Neuron (in vitro differentiated cells): ENCODE results near the gene TMEFF1.

ENCODE experiments used
- H2AFZ ChIP-seq: one replicate; pipeline ENCODE4 v1.6.1; 2013; ENCODE audit warnings: low read depth, mild to moderate bottlenecking, inconsistent platforms, low read length, moderate library complexity
- H3K27me3 ChIP-seq: one replicate; pipeline ENCODE4 v1.6.1; 2013; ENCODE audit warnings: low read length; ENCODE audit not compliant: insufficient read depth
- H3K36me3 ChIP-seq: one replicate; pipeline ENCODE4 v1.6.1; 2013; ENCODE audit warnings: low read length; ENCODE audit not compliant: insufficient read depth
- H3K4me1 ChIP-seq: one replicate; pipeline ENCODE4 v1.6.1; 2013; ENCODE audit warnings: low read length; ENCODE audit not compliant: insufficient read depth
- H3K4me3 ChIP-seq: 2 replicates; pipeline ENCODE4 v1.5.1; 2013; ENCODE audit warnings: mild to moderate bottlenecking, low read length, moderate library complexity
- H3K9me3 ChIP-seq: one replicate; pipeline ENCODE4 v1.6.1; 2013; ENCODE audit warnings: low read length

The TMEFF1 gene

DNA sequence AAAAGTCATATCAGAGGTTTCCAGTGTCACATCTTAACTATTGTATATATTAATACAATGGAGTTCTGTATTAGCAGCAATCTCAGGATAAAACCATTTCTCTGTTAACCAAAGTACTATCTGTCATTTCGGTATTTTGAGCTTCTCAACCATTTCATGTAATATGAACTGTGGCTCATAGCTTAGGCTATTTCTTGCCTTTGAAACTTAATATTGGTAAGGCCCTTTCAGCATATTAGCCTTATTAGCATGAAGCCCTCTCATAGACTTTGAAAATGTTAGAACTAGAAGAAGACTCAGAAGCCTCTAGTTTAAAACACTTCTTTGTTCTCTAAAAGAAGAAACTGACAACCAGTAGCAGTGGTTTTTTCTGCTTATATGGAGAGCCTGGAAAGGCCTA, 105.7 kb downstream of the TMEFF1 start:
- Histone ChIP-seq H3K4me1 (no peaks in the 10 kb centered on the region), H3K4me3 (no peak overlapping the region), H3K9me3 (no peaks in the 10 kb centered on the region), H3K27me3 (no peaks in the 10 kb centered on the region), H3K36me3 (peaks cover 68% of the 10 kb centered on the region), H2AFZ (no peak overlapping the region)

DNA sequence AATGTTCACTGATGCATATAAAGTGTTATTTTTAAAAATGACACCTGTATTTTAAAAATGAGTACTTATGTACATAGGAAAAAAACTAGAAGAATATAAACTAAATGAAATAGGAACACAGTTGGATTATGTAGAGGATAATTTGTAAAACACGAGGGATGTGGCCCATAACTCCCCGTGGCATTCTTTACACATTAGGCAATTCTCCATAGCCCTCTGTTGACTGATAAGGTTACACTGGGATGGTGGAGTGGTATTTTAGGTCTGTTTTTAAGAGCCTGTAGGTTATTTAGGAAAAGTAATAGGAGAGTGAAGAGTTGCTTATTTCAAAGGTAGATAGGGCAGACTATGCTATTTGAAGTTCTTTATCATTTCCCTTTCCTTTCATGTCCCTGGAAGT, 106.7 kb downstream of the TMEFF1 start:
- Histone ChIP-seq H3K36me3 (peaks cover 65% of the 10 kb centered on the region), H2AFZ (no peak overlapping the region), H3K9me3 (no peaks in the 10 kb centered on the region), H3K4me3 (no peak overlapping the region), H3K27me3 (no peaks in the 10 kb centered on the region), H3K4me1 (no peaks in the 10 kb centered on the region)

DNA sequence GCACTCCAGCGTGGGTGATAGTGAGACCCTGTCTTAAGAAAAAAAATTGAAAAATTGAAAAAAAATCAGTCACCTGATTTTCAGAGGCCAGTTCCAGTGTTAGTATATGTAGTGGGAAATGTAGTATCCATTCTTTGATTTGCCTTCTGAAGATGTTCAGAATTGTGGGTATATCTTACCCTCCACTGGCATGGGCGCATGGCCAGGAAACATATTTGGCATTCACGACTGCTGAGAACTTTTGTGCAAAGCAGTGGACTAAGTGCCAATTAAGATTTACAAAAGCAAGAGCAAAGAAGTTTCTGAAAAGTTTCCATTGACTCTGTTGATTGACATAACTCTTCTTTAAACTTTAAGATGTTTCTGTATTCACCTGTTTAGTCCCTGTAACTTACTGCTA, 107.3 kb downstream of the TMEFF1 start:
- H3K36me3 ChIP-seq: peaks cover 65% of the 10 kb centered on the region
- no peaks in the 10 kb centered on the region for H3K9me3 ChIP-seq
- H3K4me3 ChIP-seq: no peak overlapping the region
- H3K27me3 ChIP-seq: no peaks in the 10 kb centered on the region
- H2AFZ ChIP-seq: no peak overlapping the region
- H3K4me1 ChIP-seq: no peaks in the 10 kb centered on the region

DNA sequence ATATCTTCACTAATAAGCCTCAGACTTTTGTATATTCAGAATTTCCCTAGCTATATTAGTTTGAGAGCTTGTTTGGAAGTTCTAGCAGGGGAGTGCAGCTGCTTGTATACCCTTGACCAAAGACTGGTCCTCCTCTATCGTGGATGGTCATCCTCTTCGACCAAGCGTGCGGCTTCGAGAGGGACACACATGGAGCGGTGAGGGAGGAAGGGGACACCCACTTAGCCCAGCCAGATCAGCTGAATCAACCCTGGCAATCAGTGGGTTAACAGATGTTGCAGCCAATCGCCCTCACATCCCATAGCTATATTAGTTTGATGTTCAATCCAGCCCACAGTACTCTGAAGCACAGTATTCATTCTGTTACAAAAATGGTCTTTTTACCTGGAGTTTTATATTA, 108.1 kb downstream of the TMEFF1 start:
- Histone ChIP-seq H3K36me3 (peaks cover 65% of the 10 kb centered on the region), H3K27me3 (no peaks in the 10 kb centered on the region), H3K4me1 (no peaks in the 10 kb centered on the region), H3K4me3 (no peak overlapping the region), H2AFZ (no peak overlapping the region), H3K9me3 (no peaks in the 10 kb centered on the region)

DNA sequence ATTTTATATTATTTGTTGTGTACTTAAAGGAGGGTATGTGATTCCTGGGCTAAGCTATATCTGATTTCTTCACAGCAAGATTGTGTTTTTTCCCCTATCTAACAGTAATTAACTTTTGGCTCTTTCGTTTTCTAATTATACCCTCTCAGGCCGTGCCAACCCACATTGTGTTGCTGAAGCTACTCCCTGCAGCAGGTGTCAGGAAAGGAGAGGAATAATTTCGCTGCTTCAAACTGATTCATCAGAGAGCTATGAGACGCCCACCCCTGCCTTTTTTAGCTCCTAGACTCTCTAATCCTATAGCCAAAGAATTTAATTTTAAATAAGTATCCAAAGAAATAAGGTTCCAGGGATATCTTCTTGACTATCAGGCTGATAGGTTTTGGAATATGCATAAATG, 108.7 kb downstream of the TMEFF1 start:
- Histone ChIP-seq H3K27me3 (no peaks in the 10 kb centered on the region), H3K36me3 (peaks cover 65% of the 10 kb centered on the region), H3K4me3 (no peak overlapping the region), H3K9me3 (no peaks in the 10 kb centered on the region), H2AFZ (no peak overlapping the region), H3K4me1 (no peaks in the 10 kb centered on the region)

DNA sequence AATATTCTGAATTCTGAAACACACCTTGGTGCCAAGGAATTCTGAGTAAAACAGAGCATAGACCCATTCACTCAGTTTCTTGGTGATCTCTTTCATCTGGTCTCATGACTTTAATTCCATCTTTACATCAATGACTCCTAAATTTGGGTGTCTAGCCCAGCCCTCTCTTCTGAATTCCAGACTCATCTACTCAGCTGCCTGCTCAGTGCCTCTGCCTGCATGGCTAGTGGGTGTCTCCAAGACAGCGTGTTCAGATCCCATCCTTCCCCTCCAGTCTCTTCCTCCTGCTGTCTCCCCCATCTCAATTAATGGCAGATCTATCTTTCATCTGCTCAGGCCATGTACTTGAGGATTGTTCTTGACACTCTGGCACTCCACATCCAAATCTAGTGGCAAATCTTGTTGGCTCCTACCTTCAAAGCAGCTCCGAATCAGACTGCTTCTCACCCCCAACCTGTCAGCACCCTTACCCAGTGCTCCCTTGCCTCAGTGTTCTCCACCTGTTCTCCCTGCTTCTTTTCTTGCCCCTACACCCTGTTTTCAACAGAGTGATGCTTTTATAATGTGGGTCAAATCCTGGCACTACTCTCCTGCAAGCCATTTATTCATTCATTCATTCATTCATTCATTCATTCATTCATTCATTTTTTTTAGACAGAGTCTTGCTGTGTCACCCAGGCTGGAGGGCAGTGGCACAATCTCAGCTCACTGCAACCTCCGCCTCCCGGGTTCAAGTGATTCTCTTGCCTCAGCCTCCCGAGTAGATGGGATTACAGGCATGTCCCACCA, 110.3 kb downstream of the TMEFF1 start:
- H3K4me3 ChIP-seq: no peak overlapping the region
- no peaks in the 10 kb centered on the region for H3K9me3 ChIP-seq
- H3K4me1 ChIP-seq: no peaks in the 10 kb centered on the region
- H3K36me3 ChIP-seq: peaks cover 71% of the 10 kb centered on the region
- H2AFZ ChIP-seq: no peak overlapping the region
- H3K27me3 ChIP-seq: no peaks in the 10 kb centered on the region

DNA sequence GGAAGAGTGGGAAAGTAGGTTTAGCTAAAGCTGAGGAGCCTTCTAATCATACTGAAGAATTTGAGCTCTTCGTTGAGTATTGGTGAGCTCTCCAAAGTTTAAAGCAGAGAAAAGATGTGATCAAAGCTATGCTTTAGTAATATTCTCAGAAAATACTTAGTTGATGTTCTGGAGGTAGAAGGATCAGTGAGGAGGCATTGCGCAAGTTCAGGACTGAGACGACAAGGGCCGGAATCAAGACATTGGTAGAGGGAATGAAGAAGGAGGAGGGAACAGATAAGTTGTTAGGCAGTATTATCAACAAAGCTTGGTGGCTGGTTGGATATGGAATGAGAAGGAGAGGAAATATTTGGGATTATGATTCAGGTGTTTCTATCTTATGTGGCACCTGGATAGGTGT, 112.0 kb downstream of the TMEFF1 start:
- H3K36me3 ChIP-seq: peaks cover 61% of the 10 kb centered on the region
- H3K27me3 ChIP-seq: no peaks in the 10 kb centered on the region
- no peaks in the 10 kb centered on the region for H3K4me1 ChIP-seq
- no peak overlapping the region for H2AFZ ChIP-seq
- H3K4me3 ChIP-seq: no peak overlapping the region
- H3K9me3 ChIP-seq: no peaks in the 10 kb centered on the region

DNA sequence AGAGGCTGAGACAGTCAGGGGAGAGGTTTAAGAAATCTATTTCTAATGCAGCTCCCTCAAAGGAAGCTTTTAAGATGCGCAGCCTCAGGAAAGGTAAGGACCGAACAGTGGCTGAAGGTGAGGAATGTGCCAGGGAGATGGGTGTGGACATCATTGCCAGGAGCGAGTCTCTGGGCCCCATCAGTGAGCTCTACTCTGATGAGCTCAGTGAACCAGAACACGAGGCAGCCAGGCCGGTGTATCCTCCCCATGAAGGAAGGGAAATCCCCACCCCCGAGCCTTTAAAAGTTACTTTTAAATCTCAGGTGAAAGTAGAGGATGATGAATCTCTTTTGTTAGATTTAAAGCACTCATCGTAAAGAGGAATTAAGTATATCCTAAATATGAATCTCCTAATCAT, 113.1 kb downstream of the TMEFF1 start:
- H3K36me3 ChIP-seq: peaks cover 53% of the 10 kb centered on the region
- no peak overlapping the region for H2AFZ ChIP-seq
- H3K4me3 ChIP-seq: no peak overlapping the region
- no peaks in the 10 kb centered on the region for H3K27me3 ChIP-seq
- no peaks in the 10 kb centered on the region for H3K4me1 ChIP-seq
- H3K9me3 ChIP-seq: no peaks in the 10 kb centered on the region

DNA sequence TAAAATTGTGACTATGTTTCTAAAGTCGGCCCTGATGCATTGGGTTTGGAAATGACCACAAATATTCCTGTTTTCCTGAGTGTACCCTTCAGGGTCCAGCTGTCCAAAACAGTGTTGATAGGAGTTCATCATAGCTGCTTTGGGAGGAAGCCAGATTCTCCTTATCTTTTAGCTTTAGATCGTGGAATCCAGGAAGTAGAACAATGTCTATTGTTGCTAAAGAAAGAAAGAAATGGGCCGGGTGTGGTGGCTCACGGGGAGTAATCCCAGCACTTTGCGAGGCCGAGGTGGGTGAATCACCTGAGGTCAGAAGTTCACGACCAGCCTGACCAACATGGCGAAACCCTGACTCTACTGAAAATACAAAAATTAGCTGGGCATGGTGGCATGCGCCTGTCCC, 114.4 kb downstream of the TMEFF1 start:
- no peaks in the 10 kb centered on the region for H3K27me3 ChIP-seq
- H3K36me3 ChIP-seq: peaks cover 45% of the 10 kb centered on the region
- no peak overlapping the region for H3K4me3 ChIP-seq
- H3K4me1 ChIP-seq: no peaks in the 10 kb centered on the region
- no peak overlapping the region for H2AFZ ChIP-seq
- H3K9me3 ChIP-seq: no peaks in the 10 kb centered on the region

DNA sequence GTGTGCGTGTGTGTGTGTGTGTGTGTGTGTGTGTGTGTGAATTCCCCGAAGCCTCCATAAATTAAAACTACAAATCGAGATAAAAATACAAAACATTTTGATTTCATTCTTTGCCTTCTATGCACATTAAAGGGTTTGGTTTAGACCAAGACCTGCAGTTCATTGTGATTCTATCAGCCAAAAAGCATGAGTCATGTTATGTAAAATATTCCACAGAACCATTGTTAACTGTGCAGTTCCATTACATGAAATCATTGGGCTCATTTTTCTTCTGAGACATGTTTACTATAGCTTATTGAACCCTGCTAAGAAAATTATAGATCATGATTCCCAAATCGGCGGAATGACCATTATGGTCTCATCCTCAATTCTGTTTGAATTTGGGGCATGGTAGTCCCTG, 116.6 kb downstream of the TMEFF1 start:
- peaks cover 33% of the 10 kb centered on the region for H3K36me3 ChIP-seq
- H3K9me3 ChIP-seq: no peaks in the 10 kb centered on the region
- H3K27me3 ChIP-seq: no peaks in the 10 kb centered on the region
- H3K4me1 ChIP-seq: no peaks in the 10 kb centered on the region
- H2AFZ ChIP-seq: no peak overlapping the region
- no peak overlapping the region for H3K4me3 ChIP-seq

DNA sequence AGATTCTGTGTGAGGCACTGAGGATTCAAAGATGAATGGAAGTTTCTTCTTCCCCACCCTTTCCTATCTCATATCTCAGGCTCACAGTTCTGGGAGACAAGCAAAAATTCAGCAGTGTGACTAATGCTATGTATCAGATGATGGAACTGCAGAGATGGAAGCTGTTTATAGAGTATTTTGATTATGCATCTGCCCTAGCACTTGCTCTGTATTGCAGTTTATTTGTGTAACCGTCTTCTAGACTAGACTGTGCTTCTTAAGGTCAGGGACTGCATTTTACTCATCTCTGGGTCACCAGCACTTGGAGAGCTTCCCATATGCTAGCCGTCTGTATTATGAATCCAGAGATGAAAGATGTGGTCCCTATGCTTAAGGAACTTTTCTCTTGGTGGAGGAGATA, 117.5 kb downstream of the TMEFF1 start:
- H2AFZ ChIP-seq: no peak overlapping the region
- H3K4me3 ChIP-seq: no peak overlapping the region
- peaks cover 25% of the 10 kb centered on the region for H3K36me3 ChIP-seq
- H3K9me3 ChIP-seq: no peaks in the 10 kb centered on the region
- no peaks in the 10 kb centered on the region for H3K4me1 ChIP-seq
- H3K27me3 ChIP-seq: no peaks in the 10 kb centered on the region

DNA sequence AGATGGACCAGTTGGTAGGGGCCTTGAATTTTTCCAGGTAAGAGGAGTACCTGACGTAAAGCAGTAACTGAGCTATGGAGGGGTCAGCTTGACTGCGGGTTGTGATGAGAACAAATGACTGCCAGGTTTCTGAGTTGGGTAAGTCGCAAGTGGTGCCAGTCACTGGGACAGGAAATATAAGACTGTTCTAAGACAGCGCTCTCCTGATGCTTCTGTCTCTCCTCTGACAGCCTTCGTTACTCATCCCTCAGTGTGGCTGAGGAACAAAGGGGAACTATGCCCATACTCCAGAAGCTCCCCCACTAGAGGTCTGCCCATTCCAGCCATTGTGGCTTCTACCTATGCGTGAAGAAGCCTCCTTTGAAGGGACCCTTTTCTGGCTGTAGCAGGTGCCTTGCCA, 118.2 kb downstream of the TMEFF1 start:
- peaks cover 18% of the 10 kb centered on the region for H3K36me3 ChIP-seq
- no peaks in the 10 kb centered on the region for H3K4me1 ChIP-seq
- H3K4me3 ChIP-seq: no peak overlapping the region
- no peak overlapping the region for H2AFZ ChIP-seq
- H3K9me3 ChIP-seq: no peaks in the 10 kb centered on the region
- H3K27me3 ChIP-seq: no peaks in the 10 kb centered on the region

DNA sequence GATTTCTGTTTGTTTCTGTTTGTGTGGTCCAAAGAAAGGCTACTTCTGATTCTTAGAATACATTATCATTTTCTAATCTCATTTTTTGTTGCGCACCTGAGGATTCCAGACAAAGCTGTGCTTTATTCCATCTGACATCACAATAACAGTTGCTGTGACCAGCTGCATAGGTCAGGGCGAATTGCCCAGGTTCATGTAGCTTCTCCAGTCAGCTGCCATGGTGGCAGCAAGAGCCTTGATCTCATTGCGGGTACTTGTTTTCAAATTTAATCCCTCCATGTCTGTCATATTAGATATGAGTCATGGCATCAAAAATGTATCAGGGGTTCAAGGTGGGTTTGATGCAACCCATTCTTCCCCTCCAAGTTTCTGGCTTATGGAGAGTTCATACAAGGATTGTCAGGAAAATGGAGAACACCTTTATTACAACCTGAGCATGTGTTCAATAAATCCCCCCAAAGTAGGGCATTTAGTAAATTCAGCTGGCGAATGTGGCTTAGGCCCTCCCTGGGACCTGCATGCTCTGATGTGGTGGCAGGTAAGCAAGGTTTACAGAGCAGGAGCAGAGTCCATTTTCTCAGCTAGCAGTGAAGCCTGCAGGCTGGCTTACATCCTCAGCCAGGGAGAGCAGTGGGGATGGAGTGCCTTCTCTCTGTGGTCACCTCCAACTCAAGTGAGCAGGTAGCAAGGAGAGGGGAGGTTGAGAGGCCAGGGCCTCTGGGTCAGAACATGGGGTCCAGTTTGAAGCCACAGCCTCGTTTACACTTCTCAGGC, 118.9 kb downstream of the TMEFF1 start:
- Histone ChIP-seq H3K4me3 (no peak overlapping the region), H2AFZ (no peak overlapping the region), H3K36me3 (peaks cover 11% of the 10 kb centered on the region), H3K27me3 (no peaks in the 10 kb centered on the region), H3K9me3 (no peaks in the 10 kb centered on the region), H3K4me1 (no peaks in the 10 kb centered on the region)
